CD14-positive monocyte (primary cell): ENCODE results near the gene SPARC. TPM values are rescaled to one million over a fixed set of nuclear protein-coding genes. Genes with fewer than 3 reads are reported as not detected.

ENCODE experiments used
- DNase-seq, 3 donors: peaks; one replicate each; pipeline ENCODE4 v3.0.0-alpha.2; 2011 to 2022
- H2AFZ ChIP-seq: 2 replicates; pipeline ENCODE4 v1.6.0; 2012; ENCODE audit warnings: mild to moderate bottlenecking, low read depth, low read length, inconsistent platforms; ENCODE audit not compliant: insufficient read depth, poor library complexity, severe bottlenecking
- H3K27ac ChIP-seq, 2 donors: 1 replicate in 1 of 2; 2 replicates in 1 of 2; pipeline ENCODE4 v1.5.1; 2012 to 2013; ENCODE audit warnings: low read length in 2 of 2, control low read depth in 1 of 2, inconsistent platforms in 1 of 2, low read depth in 1 of 2, mild to moderate bottlenecking in 1 of 2
- H3K27me3 ChIP-seq, 2 donors: one replicate each; pipeline versions ENCODE4 v1.6.0 to v1.6.1; 2011 to 2013; ENCODE audit warnings: low read length in 2 of 2; ENCODE audit not compliant: control insufficient read depth in 2 of 2, insufficient read depth in 2 of 2
- H3K36me3 ChIP-seq, 2 donors: replicated peaks in 1 of 2; 1 replicate in 1 of 2; 2 replicates in 1 of 2; pipeline versions ENCODE4 v1.5.1 to v1.6.1; 2012 to 2013; ENCODE audit warnings: low read length in 2 of 2, control low read depth in 1 of 2, inconsistent platforms in 1 of 2, mild to moderate bottlenecking in 1 of 2; ENCODE audit not compliant: insufficient read depth in 2 of 2, control insufficient read depth in 1 of 2
- H3K4me1 ChIP-seq, 2 donors: 1 replicate in 1 of 2; 2 replicates in 1 of 2; pipeline versions ENCODE4 v1.5.1 to v1.6.1; 2012 to 2013; ENCODE audit warnings: low read length in 2 of 2, control low read depth in 1 of 2, inconsistent platforms in 1 of 2, mild to moderate bottlenecking in 1 of 2, moderate library complexity in 1 of 2; ENCODE audit not compliant: insufficient read depth in 2 of 2, control insufficient read depth in 1 of 2
- H3K4me2 ChIP-seq: replicated peaks from 2 replicates; pipeline ENCODE3; 2012; ENCODE audit warnings: low read length, moderate library complexity, mild to moderate bottlenecking; ENCODE audit not compliant: poor library complexity, severe bottlenecking; ENCODE audit errors: extremely low read depth
- H3K4me3 ChIP-seq, 3 experiments: fragments of 200-600 bp in 1 of 3; sonication (generic) in 1 of 3; replicated peaks in 1 of 3; 1 replicate in 2 of 3; 2 replicates in 1 of 3; pipeline ENCODE4 v1.5.1; 2011 to 2013; ENCODE audit warnings: low read length in 3 of 3, mild to moderate bottlenecking in 3 of 3, control low read depth in 2 of 3, low read depth in 2 of 3, inconsistent platforms in 1 of 3, moderate library complexity in 1 of 3
- H3K79me2 ChIP-seq: 2 replicates; pipeline ENCODE4 v1.6.0; 2012; ENCODE audit warnings: mild to moderate bottlenecking, control low read depth, inconsistent platforms, low read length, moderate library complexity; ENCODE audit not compliant: insufficient read depth
- H3K9ac ChIP-seq: 2 replicates; pipeline ENCODE4 v1.6.0; 2017; ENCODE audit warnings: low read length, mild to moderate bottlenecking; ENCODE audit not compliant: insufficient read depth, poor library complexity, severe bottlenecking
- H3K9me3 ChIP-seq, 2 donors: replicated peaks in 1 of 2; 1 replicate in 1 of 2; 2 replicates in 1 of 2; pipeline versions ENCODE4 v1.5.1 to v1.6.1; 2012 to 2013; ENCODE audit warnings: low read length in 2 of 2, control low read depth in 1 of 2; ENCODE audit not compliant: control insufficient read depth in 1 of 2, insufficient read depth in 1 of 2
- H4K20me1 ChIP-seq: 2 replicates; pipeline ENCODE4 v1.6.0; 2012; ENCODE audit warnings: mild to moderate bottlenecking, low read length, control low read depth, moderate library complexity; ENCODE audit not compliant: insufficient read depth
- H3K27ac Mint-ChIP-seq, 7 donors: one replicate each; pipeline ENCODE4 v1.8.0; 2020; ENCODE audit warnings: mild to moderate bottlenecking in 7 of 7, mixed read lengths in 7 of 7, moderate library complexity in 6 of 7, inconsistent platforms in 2 of 7
- H3K27me3 Mint-ChIP-seq, 3 donors: one replicate each; pipeline ENCODE4 v1.8.0; 2021 to 2022; ENCODE audit warnings: low read depth in 3 of 3, mild to moderate bottlenecking in 3 of 3, mixed read lengths in 3 of 3, moderate library complexity in 3 of 3, inconsistent platforms in 1 of 3
- H3K36me3 Mint-ChIP-seq, 2 donors: one replicate each; pipeline ENCODE4 v1.8.0; 2020; ENCODE audit warnings: mixed read lengths in 2 of 2, inconsistent platforms in 1 of 2, mild to moderate bottlenecking in 1 of 2
- H3K4me1 Mint-ChIP-seq: one replicate; pipeline ENCODE4 v1.8.0; 2020; ENCODE audit warnings: mild to moderate bottlenecking, mixed read lengths
- H3K4me3 Mint-ChIP-seq, 2 donors: one replicate each; pipeline ENCODE4 v1.8.0; 2020; ENCODE audit warnings: mild to moderate bottlenecking in 2 of 2, mixed read lengths in 2 of 2, moderate library complexity in 1 of 2
- H3K9me3 Mint-ChIP-seq, 7 donors: one replicate each; pipeline ENCODE4 v1.8.0; 2020 to 2022; ENCODE audit warnings: mixed read lengths in 7 of 7, mild to moderate bottlenecking in 6 of 7, moderate library complexity in 6 of 7, inconsistent platforms in 2 of 7
- CTCF ChIP-seq: fragments of 200-600 bp; IDR thresholded peaks from one replicate; pipeline ENCODE4 v1.8.0; 2022; ENCODE audit warnings: antibody characterized with exemption, mild to moderate bottlenecking
- WGBS: methylation state at CpG from one replicate; pipeline ENCODE4 v1.1.5; 2013; ENCODE audit warnings: missing lambda C conversion rate; ENCODE audit not compliant: insufficient coverage; 5-methylcytosine and 5-hydroxymethylcytosine counted together
- intact Hi-C, 2 donors: fragments of 100-400 bp; cut with micrococcal nuclease; formaldehyde crosslinking; loops; one replicate each; pipeline versions ENCODE4 v1.15.0 to v1.15.1; 2023
- polyA plus RNA-seq, 3 donors: library from polyadenylated mRNA; depleted of rRNA in 1 of 3; unstranded in 2 of 3; stranded (reverse) in 1 of 3; fragments of 300-500 nt in 2 of 3; fragments of >200 nt in 1 of 3; fragmentation: Illumina TruSeq in 2 of 3; gene quantifications; 1 replicate in 2 of 3; 2 replicates in 1 of 3; pipeline ENCODE4 v1.2.3, GENCODE V29; 2012 to 2021

Gene SPARC
- polyA plus RNA-seq, 3 donors = 3.0 to 19.7 (median 10.7) TPM

- H3K27ac Mint-ChIP-seq = no peak overlapping the region
- H3K9me3 Mint-ChIP-seq = peaks cover 0 to 3% (median 0%) of the 10 kb centered on the region in 7 donors
- no peak overlapping the region for H3K4me3 ChIP-seq
- intact Hi-C loops = no loop called here
- H3K27ac ChIP-seq = no peak overlapping the region
- H3K9ac ChIP-seq = no peak overlapping the region
- DNase-seq = no peak
- no peaks in the 10 kb centered on the region for H3K36me3 Mint-ChIP-seq
- H3K4me1 ChIP-seq = peaks cover 30 to 31% of the 10 kb centered on the region in 2 donors
- no peak overlapping the region for H3K4me2 ChIP-seq
- peaks cover 35% of the 10 kb centered on the region for H3K4me1 Mint-ChIP-seq
- no CpG with 5 or more reads among the region's 3 CpGs for WGBS
- H3K27me3 ChIP-seq = no peaks in the 10 kb centered on the region
- H3K36me3 ChIP-seq = no peaks in the 10 kb centered on the region
- no peaks in the 10 kb centered on the region for H3K79me2 ChIP-seq
- H3K9me3 ChIP-seq = no peaks in the 10 kb centered on the region
- no peak overlapping the region for H3K4me3 Mint-ChIP-seq
- no peak for TF ChIP-seq CTCF
- peaks cover 0 to 2% (median 1%) of the 10 kb centered on the region in 3 donors for H3K27me3 Mint-ChIP-seq
- H4K20me1 ChIP-seq = no peaks in the 10 kb centered on the region
- no peak overlapping the region for H2AFZ ChIP-seq
Observed at GRCh38 chr5:151717416-151717815, 30.7 kb upstream of the SPARC start.

- Histone ChIP-seq H3K4me1 (no peaks in the 10 kb centered on the region), H3K79me2 (no peaks in the 10 kb centered on the region), H2AFZ (no peak overlapping the region), H3K36me3 (no peaks in the 10 kb centered on the region), H4K20me1 (no peaks in the 10 kb centered on the region), H3K27ac (no peak overlapping the region), H3K4me3 (no peak overlapping the region), H3K9me3 (no peaks in the 10 kb centered on the region), H3K4me2 (no peak overlapping the region), H3K9ac (no peak overlapping the region), H3K27me3 (no peaks in the 10 kb centered on the region)
- peaks cover 0 to 5% (median 3%) of the 10 kb centered on the region in 7 donors for H3K9me3 Mint-ChIP-seq
- no peak overlapping the region for H3K4me3 Mint-ChIP-seq
- TF ChIP-seq CTCF = no peak
- H3K27me3 Mint-ChIP-seq = peaks cover 0 to 2% (median 0%) of the 10 kb centered on the region in 3 donors
- no peak overlapping the region for H3K27ac Mint-ChIP-seq
- 96% methylated on average over 11 of the region's 13 CpGs for WGBS
- intact Hi-C loops = no loop called here
- no peaks in the 10 kb centered on the region for H3K36me3 Mint-ChIP-seq
- no peak for DNase-seq
- peaks cover 9% of the 10 kb centered on the region for H3K4me1 Mint-ChIP-seq
Observed at GRCh38 chr5:151709109-151709735, 22.5 kb upstream of the SPARC start.
